Endometrial microvascular endothelial cells (primary cell): ENCODE measurements around the gene EID1. TPM values are rescaled to one million over a fixed set of nuclear protein-coding genes. Genes with fewer than 3 reads are reported as not detected.

ENCODE experiments used
- total RNA-seq: library from RNA; depleted of rRNA; stranded (reverse); fragments of >200 nt; gene quantifications from one replicate; pipeline ENCODE4 v1.2.3, GENCODE V29; 2015; ENCODE audit errors: inconsistent ontology term

Gene EID1
- total RNA-seq, 1 donor from 2014 or later, result 221 TPM

Other genes with a start within 250 kb of the EID1 start
- gene FBN1, start 232.4 kb upstream of the EID1 start, total RNA-seq, result 36.3 TPM
- 3.4 TPM for gene CEP152, start 67.1 kb upstream of the EID1 start, total RNA-seq
- 0.09 TPM for gene SHC4, start 85.8 kb downstream of the EID1 start, total RNA-seq
- gene SECISBP2L, start 168.3 kb downstream of the EID1 start, total RNA-seq, result 28.0 TPM